ENCODE results near the gene KDM5B.
"Not testable (repeated sequence)": the region's sequence is repeated elsewhere in the genome, so short reads cannot be mapped to it uniquely, and the experiment has no call there.

The KDM5B gene

DNA sequence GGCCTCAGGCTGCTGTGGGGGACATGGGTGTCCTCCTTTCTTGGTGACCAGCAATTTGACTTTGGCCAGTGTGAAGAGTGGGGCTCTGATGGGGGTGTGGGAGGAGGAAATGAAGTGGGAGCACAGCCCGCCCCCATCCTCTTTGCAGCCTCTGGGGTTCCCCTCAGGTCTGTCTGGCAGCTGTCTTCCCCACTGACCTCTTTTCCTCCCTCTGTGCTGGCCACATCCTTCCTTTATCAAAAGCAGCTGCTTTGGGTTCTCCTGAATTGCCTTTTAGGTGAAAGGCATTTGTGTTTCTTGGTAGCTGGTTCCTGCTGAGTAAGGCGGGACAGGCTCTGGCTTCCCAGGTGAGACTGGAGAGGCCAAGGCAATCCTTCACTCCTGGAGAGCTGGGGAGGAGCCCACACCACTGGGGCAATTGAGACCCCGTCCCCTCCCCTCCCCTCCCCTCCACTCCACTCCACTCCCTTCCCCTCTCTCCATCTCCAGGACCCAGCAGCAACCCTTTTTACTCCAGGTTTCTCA is 27.4 kb upstream of the KDM5B start:
- Histone ChIP-seq H3K4me1 (ENCODE audit: low read length) (no peaks in the 10 kb centered on the region), H3K27me3 (replicated peaks; ENCODE audit: insufficient read depth, low read length) (no peaks in the 10 kb centered on the region), H3K9ac (ENCODE audit: low read length) (no peak overlapping the region), H2AFZ (ENCODE audit: low read length) (no peak overlapping the region), H4K20me1 (ENCODE audit: insufficient read depth, low read length) (no peaks in the 10 kb centered on the region), H3K4me2 (ENCODE audit: low read depth, low read length) (no peak overlapping the region), H3K79me2 (ENCODE audit: low read length) (no peaks in the 10 kb centered on the region), H3K36me3 (replicated peaks; ENCODE audit: insufficient read depth, low read length) (no peaks in the 10 kb centered on the region), H3K27ac (ENCODE audit: low read length) (no peak overlapping the region), H3K9me3 (replicated peaks; ENCODE audit: insufficient read depth, low read length) (no peaks in the 10 kb centered on the region), H3F3A (ENCODE audit: insufficient read depth, low read length) (no peaks in the 10 kb centered on the region), H3K4me3 (ENCODE audit: low read length) (no peak overlapping the region), H3K9me2 (replicated peaks; ENCODE audit: insufficient read depth, low read length) (no peaks in the 10 kb centered on the region)
- DNase-seq: no peak
- TF ChIP-seq EZH2phosphoT487 (IDR thresholded peaks at IDR 0.05; ENCODE audit: low read length) (no peak), EZH2 (optimal IDR thresholded peaks at IDR 0.05; ENCODE audit: low read depth, low read length) (no peak)
- TF ChIP-seq, protein P1, sequence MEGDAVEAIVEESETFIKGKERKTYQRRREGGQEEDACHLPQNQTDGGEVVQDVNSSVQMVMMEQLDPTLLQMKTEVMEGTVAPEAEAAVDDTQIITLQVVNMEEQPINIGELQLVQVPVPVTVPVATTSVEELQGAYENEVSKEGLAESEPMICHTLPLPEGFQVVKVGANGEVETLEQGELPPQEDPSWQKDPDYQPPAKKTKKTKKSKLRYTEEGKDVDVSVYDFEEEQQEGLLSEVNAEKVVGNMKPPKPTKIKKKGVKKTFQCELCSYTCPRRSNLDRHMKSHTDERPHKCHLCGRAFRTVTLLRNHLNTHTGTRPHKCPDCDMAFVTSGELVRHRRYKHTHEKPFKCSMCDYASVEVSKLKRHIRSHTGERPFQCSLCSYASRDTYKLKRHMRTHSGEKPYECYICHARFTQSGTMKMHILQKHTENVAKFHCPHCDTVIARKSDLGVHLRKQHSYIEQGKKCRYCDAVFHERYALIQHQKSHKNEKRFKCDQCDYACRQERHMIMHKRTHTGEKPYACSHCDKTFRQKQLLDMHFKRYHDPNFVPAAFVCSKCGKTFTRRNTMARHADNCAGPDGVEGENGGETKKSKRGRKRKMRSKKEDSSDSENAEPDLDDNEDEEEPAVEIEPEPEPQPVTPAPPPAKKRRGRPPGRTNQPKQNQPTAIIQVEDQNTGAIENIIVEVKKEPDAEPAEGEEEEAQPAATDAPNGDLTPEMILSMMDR (IDR thresholded peaks at IDR 0.05; ENCODE audit: low read length): no peak

DNA sequence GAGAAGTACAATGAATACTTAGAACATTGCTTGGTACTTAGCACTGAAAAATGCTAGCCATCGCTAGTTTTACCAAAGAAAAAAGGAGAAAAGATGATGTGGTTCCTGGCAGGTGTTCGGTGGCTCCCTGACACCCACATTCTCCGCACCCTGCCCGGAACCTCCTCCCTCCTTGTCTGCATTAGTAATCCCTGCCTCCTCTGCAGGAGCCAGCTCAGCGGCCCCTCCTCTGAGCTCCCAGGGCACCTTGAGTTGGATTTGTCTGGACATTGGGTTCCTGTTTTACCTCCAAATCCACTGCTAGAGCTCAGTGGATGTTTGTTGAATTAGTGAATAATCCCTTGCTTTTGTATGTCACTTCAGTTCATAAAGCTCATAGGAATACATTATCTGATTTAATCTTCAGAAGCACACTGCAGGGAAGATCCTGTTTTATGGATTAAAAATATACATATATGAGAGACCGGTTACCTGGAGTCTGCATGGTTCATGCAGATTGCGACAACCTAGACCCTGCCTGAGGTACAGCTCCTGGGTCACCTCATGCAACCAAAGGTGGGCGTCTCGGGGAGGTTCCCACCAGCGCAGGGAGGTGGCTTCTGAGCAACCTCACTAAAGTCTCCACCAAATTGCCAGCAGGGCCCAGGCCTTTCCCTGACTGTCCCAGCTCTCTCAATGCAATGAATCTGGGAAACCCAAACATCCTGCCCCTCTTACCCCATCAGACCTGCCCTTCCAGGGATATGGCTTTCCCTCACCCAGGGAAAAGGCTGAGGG is 26.7 kb upstream of the KDM5B start:
- H3F3A ChIP-seq (ENCODE audit: insufficient read depth, low read length): no peaks in the 10 kb centered on the region
- no peaks in the 10 kb centered on the region for H3K9me3 ChIP-seq (replicated peaks; ENCODE audit: insufficient read depth, low read length)
- no peaks in the 10 kb centered on the region for H3K79me2 ChIP-seq (ENCODE audit: low read length)
- H3K36me3 ChIP-seq (replicated peaks; ENCODE audit: insufficient read depth, low read length): no peaks in the 10 kb centered on the region
- no peaks in the 10 kb centered on the region for H4K20me1 ChIP-seq (ENCODE audit: insufficient read depth, low read length)
- TF ChIP-seq EZH2 (optimal IDR thresholded peaks at IDR 0.05; ENCODE audit: low read depth, low read length): no peak
- TF ChIP-seq, protein P1 (IDR thresholded peaks at IDR 0.05; ENCODE audit: low read length): no peak
- no peak for TF ChIP-seq EZH2phosphoT487 (IDR thresholded peaks at IDR 0.05; ENCODE audit: low read length)
- DNase-seq: no peak
- H3K27ac ChIP-seq (ENCODE audit: low read length): no peak overlapping the region
- no peak overlapping the region for H3K4me2 ChIP-seq (ENCODE audit: low read depth, low read length)
- no peaks in the 10 kb centered on the region for H3K9me2 ChIP-seq (replicated peaks; ENCODE audit: insufficient read depth, low read length)
- H3K27me3 ChIP-seq (replicated peaks; ENCODE audit: insufficient read depth, low read length): no peaks in the 10 kb centered on the region
- H2AFZ ChIP-seq (ENCODE audit: low read length): no peak overlapping the region
- no peaks in the 10 kb centered on the region for H3K4me1 ChIP-seq (ENCODE audit: low read length)
- no peak overlapping the region for H3K9ac ChIP-seq (ENCODE audit: low read length)
- H3K4me3 ChIP-seq (ENCODE audit: low read length): no peak overlapping the region

DNA sequence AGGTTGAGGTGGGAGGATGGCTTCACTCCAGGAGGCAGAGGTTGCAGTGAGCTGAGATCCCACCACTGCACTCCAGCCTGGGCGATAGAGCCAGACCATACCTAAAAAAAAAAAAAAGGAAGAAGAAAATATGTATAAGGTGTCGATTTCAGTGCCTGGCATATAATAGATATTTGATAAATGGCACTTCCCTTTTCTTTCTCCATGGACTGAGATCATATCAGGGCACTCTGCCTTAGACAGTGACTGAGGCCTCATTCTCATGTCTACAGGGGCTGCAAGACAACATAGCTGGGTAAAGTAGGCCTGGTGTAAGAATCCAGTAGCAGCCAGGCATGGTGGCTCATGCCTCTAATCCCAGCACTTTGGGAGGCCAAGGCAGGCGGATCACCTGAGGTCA is 23.7 kb upstream of the KDM5B start:
- Histone ChIP-seq H3K27me3 (replicated peaks; ENCODE audit: insufficient read depth, low read length) (no peaks in the 10 kb centered on the region), H3K79me2 (ENCODE audit: low read length) (no peaks in the 10 kb centered on the region), H3K36me3 (replicated peaks; ENCODE audit: insufficient read depth, low read length) (no peaks in the 10 kb centered on the region), H2AFZ (ENCODE audit: low read length) (no peak overlapping the region), H3K4me1 (ENCODE audit: low read length) (no peaks in the 10 kb centered on the region), H3K4me3 (ENCODE audit: low read length) (no peak overlapping the region), H3F3A (ENCODE audit: insufficient read depth, low read length) (no peaks in the 10 kb centered on the region), H3K9me2 (replicated peaks; ENCODE audit: insufficient read depth, low read length) (no peaks in the 10 kb centered on the region), H3K27ac (ENCODE audit: low read length) (no peak overlapping the region), H4K20me1 (ENCODE audit: insufficient read depth, low read length) (no peaks in the 10 kb centered on the region), H3K9ac (ENCODE audit: low read length) (no peak overlapping the region), H3K9me3 (replicated peaks; ENCODE audit: insufficient read depth, low read length) (no peaks in the 10 kb centered on the region), H3K4me2 (ENCODE audit: low read depth, low read length) (no peak overlapping the region)
- TF ChIP-seq EZH2phosphoT487 (IDR thresholded peaks at IDR 0.05; ENCODE audit: low read length) (no peak), EZH2 (optimal IDR thresholded peaks at IDR 0.05; ENCODE audit: low read depth, low read length) (no peak)
- TF ChIP-seq, protein P1 (IDR thresholded peaks at IDR 0.05; ENCODE audit: low read length): no peak
- no peak for DNase-seq

DNA sequence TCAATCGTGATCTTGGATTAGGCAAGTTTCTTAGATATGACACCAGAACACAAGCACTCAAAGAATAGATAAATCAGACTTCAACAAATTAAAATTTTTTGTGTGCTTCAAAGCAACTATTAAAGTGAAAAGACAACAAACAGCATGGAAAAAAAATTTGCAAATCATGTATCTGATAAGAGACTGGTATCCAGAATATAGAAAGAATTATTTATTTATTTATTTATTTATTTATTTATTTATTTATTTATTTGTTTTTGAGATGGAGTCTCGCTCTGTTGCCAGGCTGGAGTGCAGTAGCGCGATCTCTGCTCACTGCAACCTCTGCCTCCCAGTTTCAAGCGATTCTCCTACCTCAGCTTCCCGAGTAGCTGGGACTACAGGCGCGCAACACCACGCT is 21.0 kb upstream of the KDM5B start:
- H4K20me1 ChIP-seq (ENCODE audit: insufficient read depth, low read length); H3K4me1 ChIP-seq (ENCODE audit: low read length); H3K4me2 ChIP-seq (ENCODE audit: low read depth, low read length); H3K36me3 ChIP-seq (replicated peaks; ENCODE audit: insufficient read depth, low read length); H3K9ac ChIP-seq (ENCODE audit: low read length); H3K27ac ChIP-seq (ENCODE audit: low read length); H3K9me2 ChIP-seq (replicated peaks; ENCODE audit: insufficient read depth, low read length); H3K9me3 ChIP-seq (replicated peaks; ENCODE audit: insufficient read depth, low read length); H3K27me3 ChIP-seq (replicated peaks; ENCODE audit: insufficient read depth, low read length); H3F3A ChIP-seq (ENCODE audit: insufficient read depth, low read length); H3K4me3 ChIP-seq (ENCODE audit: low read length); H2AFZ ChIP-seq (ENCODE audit: low read length); DNase-seq; H3K79me2 ChIP-seq (ENCODE audit: low read length): not testable (repeated sequence)
